GM19351 (cell line): ENCODE data around the gene CIRBP.

ENCODE experiments used
- ATAC-seq: cut with Tn5 transposase; IDR thresholded peaks from one replicate; pipeline ENCODE4 v1.9.1; 2021; ENCODE audit warnings: mild to moderate bottlenecking, moderate library complexity; ENCODE audit not compliant: unreplicated experiment

CIRBP gene

DNA sequence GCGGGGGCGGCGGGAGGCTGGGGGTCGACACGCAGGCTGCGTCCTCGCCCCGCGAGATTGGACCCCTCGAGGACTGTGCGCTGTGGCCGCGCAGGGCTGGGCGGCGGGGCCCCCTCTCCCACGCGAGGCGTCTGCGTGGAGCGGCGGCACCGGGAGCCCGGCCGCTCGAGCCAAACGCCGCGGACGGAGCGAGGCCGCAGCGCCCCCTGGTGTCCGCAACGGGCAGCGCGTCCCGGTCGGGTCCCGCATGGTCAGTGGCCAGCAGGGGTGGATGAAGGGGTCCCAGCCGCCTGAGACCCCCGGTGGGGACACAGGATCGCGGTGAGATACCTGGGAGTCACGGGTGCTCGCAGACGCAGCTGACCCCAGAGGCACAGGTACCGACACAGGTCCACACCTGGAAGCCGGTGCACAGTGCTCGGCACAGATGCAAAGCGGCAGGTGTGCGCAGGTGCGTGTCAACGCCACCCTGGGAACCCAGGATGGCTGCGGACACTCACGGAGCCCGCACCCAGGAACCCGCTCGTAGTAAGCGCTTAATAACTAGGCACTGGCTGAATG, 2.1 kb upstream of the CIRBP start:
- peak; percentile 15 for ATAC-seq

DNA sequence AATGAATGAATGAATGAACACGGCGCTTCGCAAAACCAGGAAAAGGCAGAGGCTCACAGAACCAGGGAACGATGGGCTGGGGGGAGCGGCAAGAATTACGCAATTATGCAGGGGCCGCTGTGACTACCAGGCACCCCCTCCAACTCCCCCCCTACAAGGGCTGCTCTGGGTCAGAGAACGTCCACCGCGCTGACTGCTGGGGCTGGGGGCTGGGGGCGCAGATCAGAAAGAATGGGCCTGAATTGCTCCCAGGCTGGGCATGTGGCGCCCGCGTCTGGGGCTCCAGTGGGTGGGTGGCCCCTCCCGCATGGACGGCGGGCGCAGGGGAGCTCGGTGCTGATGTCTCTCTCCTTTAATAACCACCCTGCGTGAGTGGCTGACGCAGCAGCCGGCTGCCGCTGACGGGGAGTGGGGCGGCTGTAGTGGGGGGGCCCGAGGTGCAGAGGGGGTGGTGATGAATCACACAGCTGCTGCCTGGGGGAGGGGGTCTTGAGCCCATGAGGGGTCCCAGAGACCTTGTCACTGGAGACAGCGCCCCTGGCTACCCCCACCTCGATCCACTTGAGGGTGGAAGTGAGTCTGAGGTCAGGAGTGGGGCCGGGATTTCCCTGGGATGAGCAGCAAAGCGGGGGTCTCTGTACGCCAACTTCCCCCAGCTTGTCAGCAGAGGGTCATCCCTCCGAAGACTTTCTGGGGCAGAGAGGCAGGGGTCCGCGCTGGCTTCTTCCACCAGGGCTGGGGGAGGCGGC, 1.5 kb upstream of the CIRBP start:
- no peak for ATAC-seq

DNA sequence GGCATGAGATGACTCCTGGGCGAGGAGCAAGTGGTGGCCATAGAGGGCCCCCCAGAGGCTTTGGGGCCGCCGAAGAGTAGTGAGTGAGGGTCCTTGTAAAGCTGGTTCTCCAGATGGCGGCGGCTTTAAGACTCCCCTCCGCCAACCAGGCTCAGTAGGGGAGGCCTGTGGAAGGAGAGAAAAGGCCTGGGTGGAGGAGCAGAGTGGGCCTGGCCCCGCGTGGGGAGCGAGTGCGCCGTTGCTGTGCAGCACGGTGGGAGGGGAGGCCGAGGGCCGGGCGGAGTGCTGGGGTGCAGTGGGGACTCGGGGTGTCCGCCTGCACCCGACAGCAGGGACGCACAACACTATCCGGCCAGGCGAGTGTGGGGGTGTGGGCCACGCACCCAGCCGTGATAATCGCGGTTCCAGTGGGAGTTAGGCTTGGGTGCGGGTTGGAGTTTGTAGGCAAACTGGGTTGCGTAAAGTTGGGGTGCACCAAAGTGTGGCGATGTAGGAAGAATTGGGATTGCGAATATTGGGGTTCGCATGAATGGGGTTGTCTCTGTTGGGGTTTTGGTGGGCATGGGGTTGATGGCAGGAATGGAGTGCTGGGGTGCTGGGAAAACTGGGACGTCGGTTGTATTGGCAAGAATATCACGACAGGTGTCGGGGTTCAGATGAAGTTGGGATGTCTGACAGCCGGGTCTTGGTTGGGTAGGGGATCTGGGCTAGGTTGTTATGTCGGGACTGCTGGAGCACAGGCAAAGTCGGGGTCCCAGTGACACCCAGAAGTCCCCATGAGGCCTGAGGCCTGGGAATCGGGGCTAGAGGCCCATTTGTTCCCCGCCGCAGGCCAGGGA, 687 bp upstream of the CIRBP start:
- no peak for ATAC-seq

DNA sequence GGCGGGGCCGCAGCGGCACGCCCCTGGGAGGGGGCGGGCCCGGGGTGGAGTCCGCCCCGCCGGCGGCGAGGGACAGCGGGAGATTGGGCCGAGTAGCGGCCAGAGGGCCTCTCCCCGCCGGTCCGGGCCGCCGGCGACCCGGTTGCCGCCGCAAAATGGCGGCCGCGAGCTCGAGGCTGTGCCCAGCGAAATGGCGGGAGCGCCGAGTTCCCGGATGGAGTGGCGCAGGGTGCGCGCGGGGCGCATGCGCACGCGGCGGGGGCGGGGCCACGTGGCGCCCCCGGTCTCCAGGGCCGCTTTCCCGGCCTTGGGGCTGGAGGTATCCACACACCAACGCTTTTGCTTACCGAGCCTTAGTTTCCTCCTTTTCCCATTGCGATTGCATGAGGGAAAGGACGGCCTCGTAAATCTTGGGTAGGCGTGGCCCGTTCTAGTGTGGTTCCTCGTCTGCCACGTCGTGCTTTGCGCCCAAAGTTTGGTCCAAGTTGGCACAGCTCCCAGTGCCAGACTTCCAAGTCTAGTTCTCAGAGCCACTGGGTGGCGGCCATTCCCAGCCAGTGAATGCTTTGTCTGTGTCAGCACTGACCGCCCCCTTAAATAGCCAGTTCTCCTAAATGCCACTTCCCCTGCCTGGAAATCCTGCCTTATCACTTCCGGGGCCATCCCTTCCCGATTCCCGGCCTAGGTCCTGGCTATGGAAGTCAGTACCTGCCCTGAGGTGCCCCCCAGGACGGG, 513 bp downstream of the CIRBP start:
- ATAC-seq = peak; percentile 19

DNA sequence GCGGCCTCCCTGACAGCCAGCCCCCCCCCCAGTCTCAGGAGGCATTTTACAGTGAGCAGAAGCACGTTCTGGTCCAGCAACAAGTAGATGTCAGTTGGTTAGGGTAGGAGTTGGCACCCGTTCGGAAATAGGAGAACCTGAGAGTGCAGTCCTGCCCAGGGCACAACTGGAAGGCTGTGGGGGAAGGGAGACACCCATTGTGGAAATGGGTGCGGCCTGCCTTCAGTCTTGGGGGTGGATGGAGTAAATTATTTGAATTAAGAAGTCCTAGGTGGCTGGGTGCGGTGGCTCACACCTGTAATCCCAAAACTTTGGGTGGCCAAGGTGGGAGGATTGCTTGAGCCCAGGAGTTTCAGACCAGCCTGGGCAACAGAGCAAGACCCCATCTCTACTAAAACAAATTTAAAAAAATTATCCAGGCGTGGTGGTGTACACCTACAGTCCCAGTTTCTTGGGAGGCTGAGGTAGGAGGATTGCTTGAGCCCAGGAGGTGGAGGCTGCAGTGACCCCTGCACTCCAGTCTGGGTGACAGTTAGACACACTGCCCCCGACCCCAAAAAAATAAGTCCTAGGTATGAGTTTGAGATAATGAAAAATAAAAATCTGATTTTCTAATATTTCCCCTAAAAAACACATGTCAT, 1.2 kb downstream of the CIRBP start:
- no peak for ATAC-seq

DNA sequence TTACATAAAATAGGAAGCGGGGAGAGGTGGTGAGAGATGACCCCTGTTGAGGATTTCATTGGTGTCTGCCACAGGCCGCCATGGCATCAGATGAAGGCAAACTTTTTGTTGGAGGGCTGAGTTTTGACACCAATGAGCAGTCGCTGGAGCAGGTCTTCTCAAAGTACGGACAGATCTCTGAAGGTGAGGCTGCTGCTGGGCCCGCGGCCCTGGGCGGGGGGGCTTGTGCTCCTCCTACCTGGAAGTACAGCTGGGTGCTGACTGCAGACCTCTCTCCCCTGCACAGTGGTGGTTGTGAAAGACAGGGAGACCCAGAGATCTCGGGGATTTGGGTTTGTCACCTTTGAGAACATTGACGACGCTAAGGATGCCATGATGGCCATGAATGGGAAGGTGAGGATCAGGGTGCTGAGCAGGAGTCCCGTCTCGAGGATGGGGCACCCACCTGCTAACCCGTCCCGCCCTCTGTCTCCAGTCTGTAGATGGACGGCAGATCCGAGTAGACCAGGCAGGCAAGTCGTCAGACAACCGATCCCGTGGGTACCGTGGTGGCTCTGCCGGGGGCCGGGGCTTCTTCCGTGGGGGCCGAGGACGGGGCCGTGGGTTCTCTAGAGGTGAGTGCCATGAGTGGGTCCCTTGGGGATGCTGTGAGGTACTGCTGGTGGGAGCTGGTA, 1.9 kb downstream of the CIRBP start:
- ATAC-seq = no peak

DNA sequence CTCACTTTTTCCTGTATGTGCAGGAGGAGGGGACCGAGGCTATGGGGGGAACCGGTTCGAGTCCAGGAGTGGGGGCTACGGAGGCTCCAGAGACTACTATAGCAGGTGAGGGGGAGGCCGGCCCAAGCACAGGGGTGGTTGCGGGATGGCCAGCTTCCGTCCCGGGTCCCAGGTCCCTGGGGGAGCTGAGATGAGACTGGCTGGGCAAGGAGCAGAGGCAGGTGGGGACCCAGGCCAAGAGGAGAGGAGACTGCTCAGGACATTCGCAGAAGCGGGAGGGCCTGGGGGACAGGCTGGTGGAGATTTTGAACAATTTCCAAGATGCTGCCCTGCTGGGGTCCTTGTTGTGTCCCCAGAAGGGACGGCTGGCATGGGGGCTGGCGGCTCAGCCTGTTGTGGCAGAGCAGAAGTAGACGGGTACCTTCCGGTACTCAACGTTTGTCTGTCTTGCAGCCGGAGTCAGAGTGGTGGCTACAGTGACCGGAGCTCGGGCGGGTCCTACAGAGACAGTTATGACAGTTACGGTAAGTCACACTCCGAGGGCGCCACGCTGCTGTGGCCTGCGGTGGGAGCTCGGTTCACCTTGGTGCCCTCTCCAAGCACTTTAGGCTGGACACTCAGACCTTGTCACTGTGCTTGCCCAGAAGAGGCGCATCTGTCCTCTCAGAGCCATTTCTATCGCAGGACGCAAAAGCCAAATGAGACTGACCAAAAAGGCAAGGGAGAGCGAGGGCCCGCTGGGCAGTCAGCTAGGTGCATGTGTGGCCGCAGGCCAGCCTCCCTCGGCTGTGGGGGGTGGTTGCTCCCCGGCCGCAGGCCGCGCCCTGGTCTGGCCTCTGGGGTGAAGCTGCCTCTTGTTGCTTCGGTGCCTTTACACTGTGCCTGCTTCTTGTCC, 2.6 kb downstream of the CIRBP start:
- no peak for ATAC-seq

GRCh38 chr19:1272423-1273262, 3.5 kb downstream of the CIRBP start:
- ATAC-seq = no peak

GRCh38 chr19:1273263-1274041, 4.3 kb downstream of the CIRBP start:
- ATAC-seq = no peak

DNA sequence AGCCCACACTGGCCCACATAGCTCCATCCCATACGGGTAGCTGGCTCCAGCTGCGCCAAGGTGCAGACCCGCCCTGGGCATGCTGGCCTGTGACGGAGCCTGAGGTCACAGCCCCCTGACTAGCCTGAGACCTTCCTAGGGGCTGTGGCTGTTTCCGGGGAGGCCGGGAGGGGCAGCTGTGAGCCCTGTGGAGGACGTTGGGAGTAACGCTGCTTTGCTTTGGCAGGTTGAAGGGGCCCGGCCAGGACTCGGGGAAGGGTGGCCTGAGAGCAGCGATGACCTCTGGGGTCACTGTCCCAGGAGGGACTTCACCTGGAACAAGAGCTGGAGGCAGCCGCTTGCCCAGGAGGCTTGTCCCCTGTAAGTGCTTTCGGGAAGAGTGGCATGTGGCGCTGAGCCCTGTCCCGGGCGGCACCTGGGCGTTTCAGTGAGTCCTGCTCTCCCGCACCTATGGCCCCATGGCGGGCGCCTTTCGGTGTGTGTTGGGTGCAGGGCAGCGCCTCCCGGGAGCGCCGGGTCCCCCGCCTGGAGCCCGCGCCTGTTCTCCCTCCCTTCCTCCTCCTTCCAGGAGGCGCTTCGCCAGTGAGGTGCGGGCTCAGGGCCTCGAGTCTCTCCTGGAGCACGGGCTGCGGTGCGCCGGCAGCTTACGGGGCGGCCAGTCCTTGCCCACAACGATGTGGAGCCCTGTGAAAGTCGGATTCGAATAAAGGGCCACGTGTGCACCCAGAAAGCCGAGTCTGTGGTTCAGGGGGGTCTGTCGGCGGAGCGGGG, 5.1 kb downstream of the CIRBP start:
- no peak for ATAC-seq

- no peak for ATAC-seq
These were observed 5.7 kb downstream of the CIRBP start for GRCh38 chr19:1274852-1275259.

DNA sequence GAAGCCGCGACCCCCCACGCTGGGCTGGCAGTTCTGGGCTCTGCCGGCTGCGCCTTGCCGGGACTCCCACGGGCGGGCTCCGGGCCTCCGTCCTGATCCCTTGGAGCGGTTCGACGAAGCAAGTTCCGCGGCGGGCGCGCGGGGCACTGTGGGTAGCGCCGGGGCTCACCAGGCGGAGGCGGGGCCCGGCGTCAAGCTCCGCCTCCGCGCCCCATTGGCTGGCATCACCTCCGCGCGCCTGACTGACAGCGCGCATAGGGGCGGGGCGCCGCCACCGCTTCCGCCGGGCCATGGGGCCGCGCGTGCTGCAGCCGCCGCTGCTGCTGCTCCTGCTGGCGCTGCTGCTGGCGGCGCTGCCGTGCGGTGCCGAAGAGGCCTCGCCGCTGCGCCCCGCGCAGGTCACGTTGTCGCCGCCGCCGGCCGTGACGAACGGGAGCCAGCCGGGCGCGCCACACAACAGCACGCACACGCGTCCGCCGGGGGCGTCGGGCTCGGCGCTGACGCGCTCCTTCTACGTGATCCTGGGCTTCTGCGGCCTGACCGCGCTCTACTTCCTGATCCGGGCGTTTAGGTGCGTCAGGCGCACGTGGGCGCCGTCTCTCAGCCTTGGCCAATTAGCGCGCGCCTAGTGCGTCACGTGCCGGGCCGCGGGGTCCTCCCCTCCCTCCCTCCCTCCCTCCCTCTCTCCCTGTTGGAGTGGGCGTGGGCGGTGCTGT, 6.3 kb downstream of the CIRBP start, which contains the start of gene FAM174C:
Gene FAM174C (plus strand): TSS at position 271 of the 716 bp plus-strand sequence. CDS start 20 bp downstream, at position 291.
- peak; percentile 80 for ATAC-seq

GRCh38 chr19:1275976-1276627, 7.0 kb downstream of the CIRBP start:
- ATAC-seq = no peak

- no peak for ATAC-seq
These were observed 7.5 kb downstream of the CIRBP start for GRCh38 chr19:1276628-1277022.

GRCh38 chr19:1277061-1277460, 7.9 kb downstream of the CIRBP start:
- ATAC-seq = no peak
